A673 (cell line): ENCODE results near the gene HBA2.

Experiments
- EZH2 ChIP-seq: fragments of 200-600 bp; sonication (generic); IDR thresholded peaks from 2 replicates; pipeline ENCODE4 v1.6.1; 2017; ENCODE audit warnings: borderline replicate concordance, low read depth, mild to moderate bottlenecking, mixed read lengths, antibody characterized with exemption, low read length; ENCODE audit not compliant: poor library complexity, severe bottlenecking
- TF ChIP-seq, protein P1 (sequence below): fragments of 300-800, 200-600 bp; sonication (generic); conservative IDR thresholded peaks from 2 replicates; pipeline ENCODE4 v1.5.1; 2017; ENCODE audit warnings: low read depth, mild to moderate bottlenecking, antibody characterized with exemption, low read length, moderate library complexity, mixed read lengths

DNA sequence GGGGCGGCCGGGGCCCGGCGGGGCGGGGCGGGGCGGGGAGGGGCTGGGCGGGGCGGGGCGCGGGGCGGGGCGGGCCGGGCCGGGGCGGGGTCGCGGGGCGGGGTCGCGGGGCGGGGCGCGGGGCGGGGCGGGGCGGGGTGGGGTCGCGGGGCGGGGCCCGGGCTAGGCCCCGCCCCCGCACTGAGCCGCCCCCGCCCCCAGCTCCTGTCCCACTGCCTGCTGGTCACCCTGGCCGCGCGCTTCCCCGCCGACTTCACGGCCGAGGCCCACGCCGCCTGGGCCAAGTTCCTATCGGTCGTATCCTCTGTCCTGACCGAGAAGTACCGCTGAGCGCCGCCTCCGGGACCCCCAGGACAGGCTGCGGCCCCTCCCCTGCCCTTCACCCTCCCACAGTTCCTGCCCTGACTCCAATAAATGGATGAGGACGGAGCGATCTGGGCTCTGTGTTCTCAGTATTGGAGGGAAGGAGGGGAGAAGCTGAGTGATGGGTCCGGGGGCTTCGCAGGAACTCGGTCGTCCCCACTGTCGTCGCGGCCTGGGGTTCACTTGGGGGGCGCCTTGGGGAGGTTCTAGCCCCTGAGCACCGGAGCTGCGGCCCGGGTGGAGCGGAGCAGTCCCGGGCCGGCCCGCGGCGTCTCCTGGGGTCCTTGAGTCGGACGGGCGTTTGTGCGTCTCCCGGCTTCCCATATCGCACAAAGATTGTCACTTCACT is 7.7 kb upstream of the HBA2 start:
- TF ChIP-seq, protein P1, sequence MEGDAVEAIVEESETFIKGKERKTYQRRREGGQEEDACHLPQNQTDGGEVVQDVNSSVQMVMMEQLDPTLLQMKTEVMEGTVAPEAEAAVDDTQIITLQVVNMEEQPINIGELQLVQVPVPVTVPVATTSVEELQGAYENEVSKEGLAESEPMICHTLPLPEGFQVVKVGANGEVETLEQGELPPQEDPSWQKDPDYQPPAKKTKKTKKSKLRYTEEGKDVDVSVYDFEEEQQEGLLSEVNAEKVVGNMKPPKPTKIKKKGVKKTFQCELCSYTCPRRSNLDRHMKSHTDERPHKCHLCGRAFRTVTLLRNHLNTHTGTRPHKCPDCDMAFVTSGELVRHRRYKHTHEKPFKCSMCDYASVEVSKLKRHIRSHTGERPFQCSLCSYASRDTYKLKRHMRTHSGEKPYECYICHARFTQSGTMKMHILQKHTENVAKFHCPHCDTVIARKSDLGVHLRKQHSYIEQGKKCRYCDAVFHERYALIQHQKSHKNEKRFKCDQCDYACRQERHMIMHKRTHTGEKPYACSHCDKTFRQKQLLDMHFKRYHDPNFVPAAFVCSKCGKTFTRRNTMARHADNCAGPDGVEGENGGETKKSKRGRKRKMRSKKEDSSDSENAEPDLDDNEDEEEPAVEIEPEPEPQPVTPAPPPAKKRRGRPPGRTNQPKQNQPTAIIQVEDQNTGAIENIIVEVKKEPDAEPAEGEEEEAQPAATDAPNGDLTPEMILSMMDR = no peak
- no peak for TF ChIP-seq EZH2
